ENCODE results near the gene GIMAP5.

The GIMAP5 gene

DNA sequence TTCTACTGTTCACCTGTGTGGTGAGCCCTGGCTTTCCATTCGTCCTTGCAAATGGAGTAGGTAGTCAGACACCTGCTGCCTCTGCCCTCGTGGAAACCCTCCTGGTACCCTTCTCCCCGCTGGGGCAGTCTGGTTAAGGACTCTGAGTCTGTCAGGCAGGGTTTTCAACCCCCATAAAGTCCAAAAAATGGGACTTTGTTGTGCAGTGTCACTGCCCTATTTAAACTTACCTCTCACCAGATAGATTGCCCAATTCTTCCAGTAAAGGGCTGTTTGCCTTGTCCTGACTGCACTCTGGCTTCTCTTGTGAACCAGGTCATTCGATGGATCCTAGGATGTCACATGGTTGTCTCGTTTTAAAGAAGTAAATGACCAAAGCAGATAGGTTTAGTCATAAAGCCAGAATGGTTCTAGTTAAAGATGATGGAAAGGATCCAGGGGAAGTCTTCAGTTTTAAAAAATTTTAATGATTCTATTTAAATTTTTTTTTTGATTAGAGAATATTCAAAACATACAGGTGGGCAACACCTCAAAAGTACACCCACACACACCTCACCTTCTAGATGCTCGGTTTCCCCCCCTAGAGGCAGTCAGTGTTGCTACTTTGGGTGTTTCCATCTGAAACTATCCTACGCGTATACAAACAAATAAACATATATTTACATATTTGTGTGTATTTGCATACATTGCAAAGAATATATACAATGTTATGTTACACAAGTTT is 41.0 kb downstream of the GIMAP5 start:
- H3K79me2 ChIP-seq (ENCODE audit: insufficient read depth, low read length), result no peaks in the 10 kb centered on the region
- H3K4me3 ChIP-seq (ENCODE audit: low read depth, low read length, poor library complexity, severe bottlenecking), result no peak overlapping the region
- no peak overlapping the region for H3K9ac ChIP-seq (ENCODE audit: low read length)
- no peak for TF ChIP-seq EZH2 (IDR thresholded peaks at IDR 0.05; ENCODE audit: borderline replicate concordance, low read length)
- TF ChIP-seq, protein P1, sequence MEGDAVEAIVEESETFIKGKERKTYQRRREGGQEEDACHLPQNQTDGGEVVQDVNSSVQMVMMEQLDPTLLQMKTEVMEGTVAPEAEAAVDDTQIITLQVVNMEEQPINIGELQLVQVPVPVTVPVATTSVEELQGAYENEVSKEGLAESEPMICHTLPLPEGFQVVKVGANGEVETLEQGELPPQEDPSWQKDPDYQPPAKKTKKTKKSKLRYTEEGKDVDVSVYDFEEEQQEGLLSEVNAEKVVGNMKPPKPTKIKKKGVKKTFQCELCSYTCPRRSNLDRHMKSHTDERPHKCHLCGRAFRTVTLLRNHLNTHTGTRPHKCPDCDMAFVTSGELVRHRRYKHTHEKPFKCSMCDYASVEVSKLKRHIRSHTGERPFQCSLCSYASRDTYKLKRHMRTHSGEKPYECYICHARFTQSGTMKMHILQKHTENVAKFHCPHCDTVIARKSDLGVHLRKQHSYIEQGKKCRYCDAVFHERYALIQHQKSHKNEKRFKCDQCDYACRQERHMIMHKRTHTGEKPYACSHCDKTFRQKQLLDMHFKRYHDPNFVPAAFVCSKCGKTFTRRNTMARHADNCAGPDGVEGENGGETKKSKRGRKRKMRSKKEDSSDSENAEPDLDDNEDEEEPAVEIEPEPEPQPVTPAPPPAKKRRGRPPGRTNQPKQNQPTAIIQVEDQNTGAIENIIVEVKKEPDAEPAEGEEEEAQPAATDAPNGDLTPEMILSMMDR (IDR thresholded peaks at IDR 0.05; ENCODE audit: low read length), result no peak
- H2AFZ ChIP-seq (ENCODE audit: low read length), result no peak overlapping the region
- H3K27me3 ChIP-seq (ENCODE audit: insufficient read depth, low read length), result peaks cover 4% of the 10 kb centered on the region; the same call in 1 of the 2 replicates
- H3F3A ChIP-seq (ENCODE audit: insufficient read depth, low read length), result no peaks in the 10 kb centered on the region
- H4K20me1 ChIP-seq (ENCODE audit: insufficient read depth, low read length), result no peaks in the 10 kb centered on the region
- no peaks in the 10 kb centered on the region for H3K9me2 ChIP-seq (ENCODE audit: low read depth, low read length)
- no peaks in the 10 kb centered on the region for H3K4me1 ChIP-seq (ENCODE audit: insufficient read depth, low read length, severe bottlenecking)
- no peaks in the 10 kb centered on the region for H3K36me3 ChIP-seq (ENCODE audit: insufficient read depth, low read length)
- no peak overlapping the region for H3K4me2 ChIP-seq (ENCODE audit: low read length)
- no peak overlapping the region for H3K27ac ChIP-seq (ENCODE audit: low read depth, low read length, poor library complexity, severe bottlenecking)
- no peaks in the 10 kb centered on the region for H3K9me3 ChIP-seq (ENCODE audit: low read length)

DNA sequence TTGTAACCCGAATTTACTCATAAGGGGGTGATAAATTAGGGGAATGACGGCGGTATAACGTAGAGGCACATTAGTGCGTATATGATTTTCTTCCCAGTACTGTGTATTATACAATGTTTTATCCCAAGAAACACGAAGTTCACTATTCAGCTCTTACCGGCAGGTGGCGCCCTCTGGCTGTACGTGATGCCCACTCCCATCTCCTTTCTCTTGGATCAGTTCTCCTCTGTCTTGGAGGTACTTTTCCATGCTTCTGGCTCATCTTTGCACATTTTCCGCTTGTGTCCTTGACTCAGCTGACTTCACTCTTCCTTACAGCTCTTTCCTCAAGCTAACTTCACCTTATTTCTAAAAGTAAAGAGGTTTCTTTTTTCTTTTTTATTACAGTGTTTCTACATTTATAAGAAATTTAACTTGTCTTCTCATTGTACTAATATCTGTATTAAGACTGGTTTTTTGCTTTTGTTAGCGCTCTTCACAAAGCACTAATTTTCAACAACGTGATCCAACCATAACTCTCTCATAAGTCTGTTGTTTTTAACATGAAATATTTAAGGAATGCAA is 41.6 kb downstream of the GIMAP5 start:
- H3K27ac ChIP-seq (ENCODE audit: low read depth, low read length, poor library complexity, severe bottlenecking), result no peak overlapping the region
- H4K20me1 ChIP-seq (ENCODE audit: insufficient read depth, low read length), result no peaks in the 10 kb centered on the region
- no peak overlapping the region for H3K4me2 ChIP-seq (ENCODE audit: low read length)
- no peaks in the 10 kb centered on the region for H3K9me2 ChIP-seq (ENCODE audit: low read depth, low read length)
- peaks cover 4% of the 10 kb centered on the region; the same call in 1 of the 2 replicates for H3K27me3 ChIP-seq (ENCODE audit: insufficient read depth, low read length)
- H3K4me3 ChIP-seq (ENCODE audit: low read depth, low read length, poor library complexity, severe bottlenecking), result no peak overlapping the region
- no peaks in the 10 kb centered on the region for H3K9me3 ChIP-seq (ENCODE audit: low read length)
- no peaks in the 10 kb centered on the region for H3K79me2 ChIP-seq (ENCODE audit: insufficient read depth, low read length)
- TF ChIP-seq, protein P1 (IDR thresholded peaks at IDR 0.05; ENCODE audit: low read length), result peak; percentile 98
- TF ChIP-seq EZH2 (IDR thresholded peaks at IDR 0.05; ENCODE audit: borderline replicate concordance, low read length), result no peak
- no peaks in the 10 kb centered on the region for H3K4me1 ChIP-seq (ENCODE audit: insufficient read depth, low read length, severe bottlenecking)
- no peaks in the 10 kb centered on the region for H3F3A ChIP-seq (ENCODE audit: insufficient read depth, low read length)
- no peaks in the 10 kb centered on the region for H3K36me3 ChIP-seq (ENCODE audit: insufficient read depth, low read length)
- no peak overlapping the region for H3K9ac ChIP-seq (ENCODE audit: low read length)
- no peak overlapping the region for H2AFZ ChIP-seq (ENCODE audit: low read length)

DNA sequence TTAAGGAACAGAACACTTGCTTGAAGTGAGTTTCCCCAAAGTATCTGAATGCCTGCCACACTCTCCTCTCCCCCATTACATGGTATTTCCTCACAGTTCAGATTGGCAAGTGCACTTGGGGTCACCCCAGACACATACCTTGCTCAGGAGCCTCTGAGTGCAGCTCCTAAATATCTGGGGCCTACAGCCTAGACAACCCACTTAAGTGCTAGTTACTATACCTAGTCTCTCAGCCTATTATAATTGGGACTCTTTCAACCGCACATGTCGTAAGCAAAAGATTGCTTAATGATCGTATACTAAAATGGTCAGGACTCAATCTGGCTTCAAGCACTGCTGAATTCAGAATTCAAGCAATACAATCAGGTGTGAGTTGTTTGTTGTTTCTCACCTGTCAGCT is 43.1 kb downstream of the GIMAP5 start:
- Histone ChIP-seq H2AFZ (ENCODE audit: low read length) (no peak overlapping the region), H3K36me3 (ENCODE audit: insufficient read depth, low read length) (no peaks in the 10 kb centered on the region), H3K9ac (ENCODE audit: low read length) (no peak overlapping the region), H3K4me3 (ENCODE audit: low read depth, low read length, poor library complexity, severe bottlenecking) (no peak overlapping the region), H3K9me2 (ENCODE audit: low read depth, low read length) (no peaks in the 10 kb centered on the region), H3K79me2 (ENCODE audit: insufficient read depth, low read length) (no peaks in the 10 kb centered on the region), H3F3A (ENCODE audit: insufficient read depth, low read length) (no peaks in the 10 kb centered on the region), H3K27ac (ENCODE audit: low read depth, low read length, poor library complexity, severe bottlenecking) (no peak overlapping the region), H3K27me3 (ENCODE audit: insufficient read depth, low read length) (0 out of 2 replicates have a peak, but pooled peaks cover 4% of the 10 kb centered on the region), H4K20me1 (ENCODE audit: insufficient read depth, low read length) (no peaks in the 10 kb centered on the region), H3K4me1 (ENCODE audit: insufficient read depth, low read length, severe bottlenecking) (no peaks in the 10 kb centered on the region), H3K9me3 (ENCODE audit: low read length) (no peaks in the 10 kb centered on the region), H3K4me2 (ENCODE audit: low read length) (no peak overlapping the region)
- TF ChIP-seq EZH2 (IDR thresholded peaks at IDR 0.05; ENCODE audit: borderline replicate concordance, low read length), result no peak
- TF ChIP-seq, protein P1 (IDR thresholded peaks at IDR 0.05; ENCODE audit: low read length), result no peak

Data from OCI-LY1 (cell line).